Adrenal gland (tissue), 12 donors: ENCODE measurements around the gene TMEM151B. TPM values are rescaled to one million over a fixed set of nuclear protein-coding genes. Genes with fewer than 3 reads are reported as not detected.

Experiments used
- DNase-seq, 7 donors: peaks; one replicate each; pipeline ENCODE4 v3.0.0-alpha.2; 2019 to 2020
- H3K27ac ChIP-seq, 5 donors: fragments of 200-600 bp; sonication (generic) in 4 of 5; 1 replicate in 3 of 5; 2 replicates in 2 of 5; pipeline versions ENCODE4 v1.5.1 to v1.8.0; 2016 to 2020; ENCODE audit warnings: mild to moderate bottlenecking in 1 of 5
- H3K27me3 ChIP-seq: fragments of 200-600 bp; 2 replicates; pipeline ENCODE4 v1.8.0; 2021
- H3K36me3 ChIP-seq, 2 donors: fragments of 200-600 bp; replicated peaks in 1 of 2; 1 replicate in 1 of 2; 2 replicates in 1 of 2; pipeline versions ENCODE4 v1.5.1 to v1.8.0; 2018 to 2022
- H3K4me1 ChIP-seq, 2 donors: fragments of 200-600 bp; replicated peaks in 1 of 2; 1 replicate in 1 of 2; 2 replicates in 1 of 2; pipeline versions ENCODE4 v1.5.1 to v1.8.0; 2018 to 2021
- H3K4me3 ChIP-seq, 4 donors: fragments of 200-600 bp; sonication (generic) in 3 of 4; one replicate each; pipeline ENCODE4 v1.5.1; 2016 to 2018
- H3K9me3 ChIP-seq, 3 donors: fragments of 200-600 bp; sonication (generic) in 1 of 3; replicated peaks in 1 of 3; 1 replicate in 2 of 3; 2 replicates in 1 of 3; pipeline versions ENCODE4 v1.5.1 to v1.8.0; 2016 to 2021
- CTCF ChIP-seq, 6 experiments: fragments of 450-650 bp in 4 of 6; fragments of 200-600 bp in 2 of 6; sonication (generic) in 1 of 6; IDR thresholded peaks; 1 replicate in 5 of 6; 2 replicates in 1 of 6; pipeline versions ENCODE4 v1.5.1 to v1.8.0; 2016 to 2021; ENCODE audit warnings: antibody characterized with exemption in 6 of 6, mild to moderate bottlenecking in 2 of 6, moderate library complexity in 1 of 6
- POLR2A ChIP-seq, 2 donors: fragments of 450-650 bp; IDR thresholded peaks; one replicate each; pipeline ENCODE4 v1.6.1; 2017; ENCODE audit warnings: antibody characterized with exemption in 2 of 2, mild to moderate bottlenecking in 2 of 2, moderate library complexity in 1 of 2
- WGBS, 4 donors: extraction: QIAGEN DNeasy Blood & Tissue Kit in 2 of 4; methylation state at CpG; one replicate each; pipeline versions ENCODE4 v1.1.5 to v1.1.7; 2013 to 2017; 5-methylcytosine and 5-hydroxymethylcytosine counted together
- intact Hi-C, 2 donors: fragments of 100-400 bp; cut with DNase I; formaldehyde crosslinking; loops; one replicate each; pipeline versions ENCODE4 v1.14.1 to v1.15.0; 2022 to 2023
- polyA plus RNA-seq, 3 donors: library from polyadenylated mRNA; stranded (reverse); fragments of 200-250 nt in 2 of 3; fragments of 350-450 nt in 1 of 3; fragmentation: Illumina TruSeq in 1 of 3; extraction: RNeasy Lipid Tissue Mini Kit (QIAGEN cat#74804) in 1 of 3; gene quantifications; one replicate each; pipeline ENCODE4 v1.2.3, GENCODE V29; 2013 to 2014
- total RNA-seq, 9 donors: library from RNA; depleted of rRNA in 4 of 9; stranded (reverse); fragments of >200 nt in 4 of 9; fragments of 120-200 nt in 1 of 9; fragmentation: NEBNext Ultra II Directional in 1 of 9; extraction: Animal tissue kit (Norgen Biotek cat#: 25700) in 1 of 9; gene quantifications; one replicate each; pipeline versions ENCODE4 v1.1.0 to v1.2.4, GENCODE V29; 2013 to 2023
- donor health status: healthy with polysubstance abuse.
- donor health status: Bipolar disorder and iron deficiency.
- donor health status: DM: yes; HTN: yes; CAD: no.
- donor health status: DM: no; HTN: no; CAD: no.
- donor health status: DM: no; HTN: no; CAD: no.
- donor health status: DM: yes; HTN: yes; CAD: no.

The TMEM151B gene
- total and polyA plus RNA-seq, 12 donors = 0.07 to 3.9 (median 0.79) TPM; not detected in 2

GRCh38 chr6:44286285-44286565 lies 16.0 kb downstream of the TMEM151B start:
- no peak overlapping the region for H3K4me3 ChIP-seq
- WGBS, 4 donors = 82 to 84% (median 83%) methylated on average over 12 of the region's 12 CpGs
- intact Hi-C loops = no loop called here
- peaks cover 21% of the 10 kb centered on the region for H3K27me3 ChIP-seq
- H3K9me3 ChIP-seq = no peaks in the 10 kb centered on the region
- TF ChIP-seq POLR2A (IDR thresholded peaks at IDR 0.05) (no peak), CTCF (IDR thresholded peaks at IDR 0.05) (no peak)
- H3K36me3 ChIP-seq = no peaks in the 10 kb centered on the region
- no peak overlapping the region for H3K27ac ChIP-seq
- no peaks in the 10 kb centered on the region for H3K4me1 ChIP-seq
- DNase-seq = no peak

GRCh38 chr6:44286747-44287146 lies 16.5 kb downstream of the TMEM151B start:
- no peak overlapping the region for H3K4me3 ChIP-seq
- intact Hi-C loops = no loop called here
- H3K36me3 ChIP-seq = no peaks in the 10 kb centered on the region
- no peak for TF ChIP-seq CTCF (IDR thresholded peaks at IDR 0.05)
- TF ChIP-seq POLR2A (IDR thresholded peaks at IDR 0.05) = no peak
- no peak for DNase-seq
- H3K9me3 ChIP-seq = no peaks in the 10 kb centered on the region
- H3K4me1 ChIP-seq = no peaks in the 10 kb centered on the region
- peaks cover 21% of the 10 kb centered on the region for H3K27me3 ChIP-seq
- WGBS, 4 donors = 34 to 66% (median 60%) methylated on average over 2 of the region's 2 CpGs
- H3K27ac ChIP-seq = no peak overlapping the region

- H3K4me1 ChIP-seq = no peaks in the 10 kb centered on the region
- no peaks in the 10 kb centered on the region for H3K36me3 ChIP-seq
- DNase-seq = peak in 1 of 7 donors; percentile 30
- TF ChIP-seq POLR2A (IDR thresholded peaks at IDR 0.05) = no peak
- TF ChIP-seq CTCF (IDR thresholded peaks at IDR 0.05) = no peak
- peaks cover 24% of the 10 kb centered on the region for H3K27me3 ChIP-seq
- no peak overlapping the region for H3K4me3 ChIP-seq
- intact Hi-C loops = no loop called here
- WGBS, 4 donors = 26 to 34% (median 30%) methylated on average over 7 of the region's 7 CpGs
- H3K9me3 ChIP-seq = no peaks in the 10 kb centered on the region
- H3K27ac ChIP-seq = no peak overlapping the region
These were observed 19.5 kb downstream of the TMEM151B start for GRCh38 chr6:44289726-44290260.

GRCh38 chr6:44291841-44292240 lies 21.6 kb downstream of the TMEM151B start:
- no peak overlapping the region for H3K4me3 ChIP-seq
- no peaks in the 10 kb centered on the region for H3K4me1 ChIP-seq
- intact Hi-C loops = no loop called here
- 51 to 94% (median 70%) methylated on average over 2 to 4 of the region's 4 CpGs for WGBS, 4 donors
- no peak overlapping the region for H3K27ac ChIP-seq
- no peaks in the 10 kb centered on the region for H3K9me3 ChIP-seq
- no peaks in the 10 kb centered on the region for H3K36me3 ChIP-seq
- no peak for DNase-seq
- H3K27me3 ChIP-seq = peaks cover 25% of the 10 kb centered on the region
- TF ChIP-seq CTCF (IDR thresholded peaks at IDR 0.05) (no peak), POLR2A (IDR thresholded peaks at IDR 0.05) (no peak)
